ENCODE data around the gene CREM. TPM values are rescaled to one million over a fixed set of nuclear protein-coding genes. Genes with fewer than 3 reads are reported as not detected.

Gene CREM
- total and polyA plus RNA-seq, 10 of the 15 experiments (the other 5 are each of a cell fraction or from before 2014, with no cell fraction given) = 51.3 to 115 (median 70.6) TPM

DNA sequence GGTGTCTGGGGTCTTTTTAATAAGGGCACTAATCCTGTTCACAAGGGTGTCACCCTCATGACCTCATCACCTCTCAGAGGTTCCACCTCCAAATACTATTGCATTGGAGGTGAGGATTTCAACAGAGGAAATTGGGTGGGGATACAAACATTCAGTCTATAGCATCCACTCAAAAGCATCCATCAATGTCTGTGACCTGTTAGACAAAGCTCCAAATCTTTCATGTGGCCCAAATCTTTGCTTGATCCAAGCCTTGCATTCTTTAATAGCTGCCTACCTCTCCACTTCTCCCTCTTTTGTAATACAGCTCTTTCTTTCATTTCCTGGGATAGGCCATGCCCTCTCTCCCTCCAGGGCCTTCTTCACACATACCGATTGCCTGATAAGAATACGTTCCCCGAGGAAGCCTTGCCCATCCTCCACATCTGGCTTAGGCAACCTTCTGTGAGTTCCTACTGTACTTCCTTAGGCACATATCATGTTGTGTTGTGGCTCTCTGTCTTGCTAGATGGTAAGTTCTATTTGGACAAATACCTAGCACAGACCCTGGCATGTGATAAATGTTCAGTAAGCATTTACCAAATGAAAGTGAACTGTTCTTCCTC is 66.1 kb downstream of the CREM start (continued):
- TF ChIP-seq, protein P1, sequence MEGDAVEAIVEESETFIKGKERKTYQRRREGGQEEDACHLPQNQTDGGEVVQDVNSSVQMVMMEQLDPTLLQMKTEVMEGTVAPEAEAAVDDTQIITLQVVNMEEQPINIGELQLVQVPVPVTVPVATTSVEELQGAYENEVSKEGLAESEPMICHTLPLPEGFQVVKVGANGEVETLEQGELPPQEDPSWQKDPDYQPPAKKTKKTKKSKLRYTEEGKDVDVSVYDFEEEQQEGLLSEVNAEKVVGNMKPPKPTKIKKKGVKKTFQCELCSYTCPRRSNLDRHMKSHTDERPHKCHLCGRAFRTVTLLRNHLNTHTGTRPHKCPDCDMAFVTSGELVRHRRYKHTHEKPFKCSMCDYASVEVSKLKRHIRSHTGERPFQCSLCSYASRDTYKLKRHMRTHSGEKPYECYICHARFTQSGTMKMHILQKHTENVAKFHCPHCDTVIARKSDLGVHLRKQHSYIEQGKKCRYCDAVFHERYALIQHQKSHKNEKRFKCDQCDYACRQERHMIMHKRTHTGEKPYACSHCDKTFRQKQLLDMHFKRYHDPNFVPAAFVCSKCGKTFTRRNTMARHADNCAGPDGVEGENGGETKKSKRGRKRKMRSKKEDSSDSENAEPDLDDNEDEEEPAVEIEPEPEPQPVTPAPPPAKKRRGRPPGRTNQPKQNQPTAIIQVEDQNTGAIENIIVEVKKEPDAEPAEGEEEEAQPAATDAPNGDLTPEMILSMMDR (IDR thresholded peaks at IDR 0.05 in 2 of 3, conservative IDR thresholded peaks at IDR 0.05 in 1 of 3; ENCODE audit: control insufficient read depth in 2 of 3, extremely low read depth in 1 of 3, insufficient read depth in 1 of 3, low read depth in 3 of 3, low read length in 3 of 3) = no peak
- TF ChIP-seq, protein P2, sequence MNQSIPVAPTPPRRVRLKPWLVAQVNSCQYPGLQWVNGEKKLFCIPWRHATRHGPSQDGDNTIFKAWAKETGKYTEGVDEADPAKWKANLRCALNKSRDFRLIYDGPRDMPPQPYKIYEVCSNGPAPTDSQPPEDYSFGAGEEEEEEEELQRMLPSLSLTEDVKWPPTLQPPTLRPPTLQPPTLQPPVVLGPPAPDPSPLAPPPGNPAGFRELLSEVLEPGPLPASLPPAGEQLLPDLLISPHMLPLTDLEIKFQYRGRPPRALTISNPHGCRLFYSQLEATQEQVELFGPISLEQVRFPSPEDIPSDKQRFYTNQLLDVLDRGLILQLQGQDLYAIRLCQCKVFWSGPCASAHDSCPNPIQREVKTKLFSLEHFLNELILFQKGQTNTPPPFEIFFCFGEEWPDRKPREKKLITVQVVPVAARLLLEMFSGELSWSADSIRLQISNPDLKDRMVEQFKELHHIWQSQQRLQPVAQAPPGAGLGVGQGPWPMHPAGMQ (IDR thresholded peaks at IDR 0.05; ENCODE audit: borderline replicate concordance) = no peak
- TF ChIP-seq ESRRA (IDR thresholded peaks at IDR 0.05; ENCODE audit: low read length) (no peak), MEF2B (IDR thresholded peaks at IDR 0.05; ENCODE audit: partially characterized antibody, poor library complexity, severe bottlenecking) (no peak), GABPA (IDR thresholded peaks at IDR 0.05; ENCODE audit: low read depth) (no peak), DPF2 (IDR thresholded peaks at IDR 0.05) (no peak), ZBED1 (IDR thresholded peaks at IDR 0.05; ENCODE audit: borderline replicate concordance) (no peak), RB1 (IDR thresholded peaks at IDR 0.05; ENCODE audit: borderline replicate concordance) (no peak), KLF5 (IDR thresholded peaks at IDR 0.05; ENCODE audit: partially characterized antibody) (no peak), LARP7 (IDR thresholded peaks at IDR 0.05) (no peak), TCF12 (IDR thresholded peaks at IDR 0.05; ENCODE audit: low read depth, low read length) (no peak)
- TF ChIP-seq, protein P3, sequence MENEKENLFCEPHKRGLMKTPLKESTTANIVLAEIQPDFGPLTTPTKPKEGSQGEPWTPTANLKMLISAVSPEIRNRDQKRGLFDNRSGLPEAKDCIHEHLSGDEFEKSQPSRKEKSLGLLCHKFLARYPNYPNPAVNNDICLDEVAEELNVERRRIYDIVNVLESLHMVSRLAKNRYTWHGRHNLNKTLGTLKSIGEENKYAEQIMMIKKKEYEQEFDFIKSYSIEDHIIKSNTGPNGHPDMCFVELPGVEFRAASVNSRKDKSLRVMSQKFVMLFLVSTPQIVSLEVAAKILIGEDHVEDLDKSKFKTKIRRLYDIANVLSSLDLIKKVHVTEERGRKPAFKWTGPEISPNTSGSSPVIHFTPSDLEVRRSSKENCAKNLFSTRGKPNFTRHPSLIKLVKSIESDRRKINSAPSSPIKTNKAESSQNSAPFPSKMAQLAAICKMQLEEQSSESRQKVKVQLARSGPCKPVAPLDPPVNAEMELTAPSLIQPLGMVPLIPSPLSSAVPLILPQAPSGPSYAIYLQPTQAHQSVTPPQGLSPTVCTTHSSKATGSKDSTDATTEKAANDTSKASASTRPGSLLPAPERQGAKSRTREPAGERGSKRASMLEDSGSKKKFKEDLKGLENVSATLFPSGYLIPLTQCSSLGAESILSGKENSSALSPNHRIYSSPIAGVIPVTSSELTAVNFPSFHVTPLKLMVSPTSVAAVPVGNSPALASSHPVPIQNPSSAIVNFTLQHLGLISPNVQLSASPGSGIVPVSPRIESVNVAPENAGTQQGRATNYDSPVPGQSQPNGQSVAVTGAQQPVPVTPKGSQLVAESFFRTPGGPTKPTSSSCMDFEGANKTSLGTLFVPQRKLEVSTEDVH (IDR thresholded peaks at IDR 0.05; ENCODE audit: low read depth, partially characterized antibody) = no peak

Data from GM12878 (cell line).